Muscle of leg (tissue), 11 donors: ENCODE data around the gene USP1. TPM values are rescaled to one million over a fixed set of nuclear protein-coding genes. Genes with fewer than 3 reads are reported as not detected.

Source experiments
- DNase-seq: peaks from one replicate; pipeline ENCODE4 v3.0.0; 2013
- H3K27ac ChIP-seq: one replicate; pipeline ENCODE4 v1.5.1; 2013; ENCODE audit warnings: mild to moderate bottlenecking, low read length, control low read depth
- H3K27me3 ChIP-seq: one replicate; pipeline ENCODE4 v1.6.1; 2013; ENCODE audit warnings: low read length; ENCODE audit not compliant: control insufficient read depth, insufficient read depth
- H3K36me3 ChIP-seq: one replicate; pipeline ENCODE4 v1.6.1; 2013; ENCODE audit warnings: low read length; ENCODE audit not compliant: control insufficient read depth, insufficient read depth
- H3K4me1 ChIP-seq: one replicate; pipeline ENCODE4 v1.6.1; 2013; ENCODE audit warnings: low read length; ENCODE audit not compliant: control insufficient read depth, insufficient read depth
- H3K4me3 ChIP-seq: one replicate; pipeline ENCODE4 v1.5.1; 2013; ENCODE audit warnings: low read length, control low read depth
- H3K9me3 ChIP-seq: replicated peaks from 2 replicates; pipeline ENCODE4 v1.6.1; 2013; ENCODE audit warnings: low read depth, low read length; ENCODE audit not compliant: control insufficient read depth
- WGBS: methylation state at CpG from one replicate; pipeline ENCODE4 v1.1.5; 2013; ENCODE audit warnings: missing lambda C conversion rate; ENCODE audit not compliant: insufficient coverage; 5-methylcytosine and 5-hydroxymethylcytosine counted together
- polyA plus RNA-seq, 8 donors: library from polyadenylated mRNA; unstranded; fragments of 120-200 nt; gene quantifications; one replicate each; pipeline versions ENCODE4 v1.2.1 to v1.2.3, GENCODE V29; 2013; ENCODE audit warnings: inconsistent platforms in 1 of 8, low replicate concordance in 1 of 8; ENCODE audit not compliant: insufficient read length in 8 of 8, insufficient read depth in 1 of 8
- total RNA-seq: library from RNA; stranded (reverse); fragments of 120-200 nt; gene quantifications from one replicate; pipeline ENCODE4 v1.2.4, GENCODE V29; 2013

USP1 gene
- total and polyA plus RNA-seq, 9 donors: 32.3 to 51.8 (median 42.0) TPM

GRCh38 chr1:62424411-62424810, 12.4 kb upstream of the USP1 start:
- H3K4me3 ChIP-seq: no peak overlapping the region
- no peaks in the 10 kb centered on the region for H3K36me3 ChIP-seq
- H3K27ac ChIP-seq: no peak overlapping the region
- DNase-seq: no peak
- no peaks in the 10 kb centered on the region for H3K9me3 ChIP-seq
- no peaks in the 10 kb centered on the region for H3K4me1 ChIP-seq
- 100% methylated on average over 1 of the region's 4 CpGs for WGBS
- no peaks in the 10 kb centered on the region for H3K27me3 ChIP-seq

GRCh38 chr1:62425041-62425440, 11.8 kb upstream of the USP1 start:
- Histone ChIP-seq H3K36me3 (no peaks in the 10 kb centered on the region), H3K27ac (no peak overlapping the region), H3K4me3 (no peak overlapping the region), H3K4me1 (no peaks in the 10 kb centered on the region), H3K9me3 (no peaks in the 10 kb centered on the region), H3K27me3 (no peaks in the 10 kb centered on the region)
- no peak for DNase-seq
- WGBS: 68% methylated on average over 3 of the region's 5 CpGs

GRCh38 chr1:62426237-62426636, 10.6 kb upstream of the USP1 start:
- no peaks in the 10 kb centered on the region for H3K27me3 ChIP-seq
- no CpG with 5 or more reads among the region's 3 CpGs for WGBS
- H3K4me1 ChIP-seq: no peaks in the 10 kb centered on the region
- no peaks in the 10 kb centered on the region for H3K36me3 ChIP-seq
- no peaks in the 10 kb centered on the region for H3K9me3 ChIP-seq
- no peak overlapping the region for H3K4me3 ChIP-seq
- H3K27ac ChIP-seq: no peak overlapping the region
- no peak for DNase-seq

- Histone ChIP-seq H3K4me1 (no peaks in the 10 kb centered on the region), H3K9me3 (no peaks in the 10 kb centered on the region), H3K36me3 (no peaks in the 10 kb centered on the region), H3K27me3 (no peaks in the 10 kb centered on the region), H3K4me3 (no peak overlapping the region), H3K27ac (no peak overlapping the region)
- DNase-seq: no peak
- no CpG with 5 or more reads among the region's 1 CpG for WGBS
Observed at GRCh38 chr1:62426794-62427193, 10.1 kb upstream of the USP1 start.

- no CpG with 5 or more reads among the region's 4 CpGs for WGBS
- Histone ChIP-seq H3K4me1 (no peaks in the 10 kb centered on the region), H3K27ac (no peak overlapping the region), H3K9me3 (no peaks in the 10 kb centered on the region), H3K4me3 (no peak overlapping the region), H3K27me3 (no peaks in the 10 kb centered on the region), H3K36me3 (no peaks in the 10 kb centered on the region)
- DNase-seq: no peak
Observed at GRCh38 chr1:62428351-62428750, 8.5 kb upstream of the USP1 start.

GRCh38 chr1:62429581-62429980, 7.3 kb upstream of the USP1 start:
- Histone ChIP-seq H3K27ac (no peak overlapping the region), H3K4me1 (no peaks in the 10 kb centered on the region), H3K36me3 (no peaks in the 10 kb centered on the region), H3K4me3 (no peak overlapping the region), H3K27me3 (no peaks in the 10 kb centered on the region), H3K9me3 (no peaks in the 10 kb centered on the region)
- WGBS: no CpG with 5 or more reads among the region's 2 CpGs
- DNase-seq: no peak

GRCh38 chr1:62433861-62434617, 2.8 kb upstream of the USP1 start:
- Histone ChIP-seq H3K4me3 (no peak overlapping the region), H3K36me3 (no peaks in the 10 kb centered on the region), H3K27me3 (no peaks in the 10 kb centered on the region), H3K4me1 (peaks cover 6% of the 10 kb centered on the region), H3K9me3 (no peaks in the 10 kb centered on the region), H3K27ac (no peak overlapping the region)
- DNase-seq: peak; percentile 53
- 100% methylated on average over 1 of the region's 10 CpGs for WGBS

- Histone ChIP-seq H3K4me3 (no peak overlapping the region), H3K9me3 (no peaks in the 10 kb centered on the region), H3K4me1 (peaks cover 7% of the 10 kb centered on the region), H3K27ac (no peak overlapping the region), H3K36me3 (no peaks in the 10 kb centered on the region), H3K27me3 (no peaks in the 10 kb centered on the region)
- WGBS: 94% methylated on average over 11 of the region's 12 CpGs
- peak; percentile 25 for DNase-seq
Observed at GRCh38 chr1:62434618-62435001, 2.2 kb upstream of the USP1 start.

- WGBS: 54% methylated on average over 29 of the region's 31 CpGs
- Histone ChIP-seq H3K9me3 (no peaks in the 10 kb centered on the region), H3K4me1 (peaks cover 7% of the 10 kb centered on the region), H3K27me3 (no peaks in the 10 kb centered on the region), H3K27ac (peak overlapping the region; percentile 99), H3K4me3 (peak overlapping the region; percentile 90), H3K36me3 (no peaks in the 10 kb centered on the region)
- DNase-seq: peak; percentile 33
Observed at GRCh38 chr1:62435231-62436038, 1.4 kb upstream of the USP1 start.

GRCh38 chr1:62436039-62436465, 797 bp upstream of the USP1 start:
- under 1% methylated on average over 45 of the region's 45 CpGs for WGBS
- Histone ChIP-seq H3K4me3 (peak overlapping the region; percentile 90), H3K9me3 (no peaks in the 10 kb centered on the region), H3K36me3 (no peaks in the 10 kb centered on the region), H3K27ac (peak overlapping the region; percentile 99), H3K4me1 (peaks cover 7% of the 10 kb centered on the region), H3K27me3 (no peaks in the 10 kb centered on the region)
- DNase-seq: no peak
